ENCODE data around the gene RNF146. TPM values are rescaled to one million over a fixed set of nuclear protein-coding genes. Genes with fewer than 3 reads are reported as not detected.

Gene RNF146
- total and polyA plus RNA-seq, 9 of the 15 experiments (the other 6 are each of a cell fraction or from before 2014, with no cell fraction given) = 8.4 to 30.5 (median 17.5) TPM

DNA sequence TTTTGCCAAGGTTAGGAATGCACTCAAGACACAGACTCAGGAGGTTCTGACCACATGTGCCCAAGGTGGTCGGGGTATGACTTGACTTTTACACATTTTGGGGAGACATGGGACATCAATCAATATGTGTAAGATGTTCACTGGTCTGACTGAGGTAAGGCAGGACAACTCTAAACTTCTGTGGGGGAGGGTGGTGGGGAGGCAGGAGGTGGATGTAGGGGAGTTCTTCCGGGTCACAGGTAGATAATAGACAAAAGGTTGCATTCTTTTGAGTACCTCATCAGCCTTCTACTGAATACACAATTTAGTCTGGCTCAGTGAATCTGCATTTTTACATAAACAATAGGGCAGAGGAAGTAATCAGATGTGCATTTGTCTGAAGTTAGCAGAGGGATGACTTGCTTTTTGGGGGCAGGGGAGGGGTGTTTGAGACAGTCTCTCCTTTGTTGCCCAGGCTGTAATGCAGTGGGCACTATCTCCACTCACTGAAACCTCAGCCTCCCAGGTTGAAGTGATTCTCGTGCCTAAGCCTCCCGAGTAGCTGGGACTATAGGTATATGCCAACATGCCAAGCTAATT lies 65.8 kb downstream of the RNF146 start (continued):
- TF ChIP-seq ZNF398 (CRISPR knock-in tag; IDR thresholded peaks at IDR 0.05) (no peak), NCOA2 (IDR thresholded peaks at IDR 0.05; ENCODE audit: partially characterized antibody in 2 of 2) (no peak), ZC3H4 (CRISPR knock-in tag; IDR thresholded peaks at IDR 0.05; ENCODE audit: borderline replicate concordance) (no peak), HOXB6 (CRISPR knock-in tag; IDR thresholded peaks at IDR 0.05; ENCODE audit: borderline replicate concordance) (no peak), ZNF830 (CRISPR knock-in tag; IDR thresholded peaks at IDR 0.05) (no peak), ZNF561 (CRISPR knock-in tag; conservative IDR thresholded peaks at IDR 0.05) (no peak), TFAP4 (CRISPR knock-in tag; IDR thresholded peaks at IDR 0.05; ENCODE audit: borderline replicate concordance) (no peak), NFXL1 (CRISPR knock-in tag; IDR thresholded peaks at IDR 0.05) (no peak), ZKSCAN3 (CRISPR knock-in tag; IDR thresholded peaks at IDR 0.05) (no peak), NR2C2 (CRISPR knock-in tag; IDR thresholded peaks at IDR 0.05) (no peak), NR2C2 (tag; IDR thresholded peaks at IDR 0.05) (peak; percentile 20; the same call in 1 of the 2 replicates), SMARCB1 (IDR thresholded peaks at IDR 0.05; ENCODE audit: insufficient read length, low read depth) (no peak), ADNP (tag; IDR thresholded peaks at IDR 0.05) (no peak), MAFG (tag; conservative IDR thresholded peaks at IDR 0.05) (peak; percentile 78)
- TF ChIP-seq, protein P1, sequence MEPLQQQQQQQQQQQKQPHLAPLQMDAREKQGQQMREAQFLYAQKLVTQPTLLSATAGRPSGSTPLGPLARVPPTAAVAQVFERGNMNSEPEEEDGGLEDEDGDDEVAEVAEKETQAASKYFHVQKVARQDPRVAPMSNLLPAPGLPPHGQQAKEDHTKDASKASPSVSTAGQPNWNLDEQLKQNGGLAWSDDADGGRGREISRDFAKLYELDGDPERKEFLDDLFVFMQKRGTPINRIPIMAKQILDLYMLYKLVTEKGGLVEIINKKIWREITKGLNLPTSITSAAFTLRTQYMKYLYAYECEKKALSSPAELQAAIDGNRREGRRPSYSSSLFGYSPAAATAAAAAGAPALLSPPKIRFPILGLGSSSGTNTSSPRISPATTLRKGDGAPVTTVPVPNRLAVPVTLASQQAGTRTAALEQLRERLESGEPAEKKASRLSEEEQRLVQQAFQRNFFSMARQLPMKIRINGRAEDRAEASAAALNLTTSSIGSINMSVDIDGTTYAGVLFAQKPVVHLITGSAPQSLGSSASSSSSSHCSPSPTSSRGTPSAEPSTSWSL (CRISPR knock-in tag; IDR thresholded peaks at IDR 0.05; ENCODE audit: borderline replicate concordance) = no peak
- TF ChIP-seq, protein P2, sequence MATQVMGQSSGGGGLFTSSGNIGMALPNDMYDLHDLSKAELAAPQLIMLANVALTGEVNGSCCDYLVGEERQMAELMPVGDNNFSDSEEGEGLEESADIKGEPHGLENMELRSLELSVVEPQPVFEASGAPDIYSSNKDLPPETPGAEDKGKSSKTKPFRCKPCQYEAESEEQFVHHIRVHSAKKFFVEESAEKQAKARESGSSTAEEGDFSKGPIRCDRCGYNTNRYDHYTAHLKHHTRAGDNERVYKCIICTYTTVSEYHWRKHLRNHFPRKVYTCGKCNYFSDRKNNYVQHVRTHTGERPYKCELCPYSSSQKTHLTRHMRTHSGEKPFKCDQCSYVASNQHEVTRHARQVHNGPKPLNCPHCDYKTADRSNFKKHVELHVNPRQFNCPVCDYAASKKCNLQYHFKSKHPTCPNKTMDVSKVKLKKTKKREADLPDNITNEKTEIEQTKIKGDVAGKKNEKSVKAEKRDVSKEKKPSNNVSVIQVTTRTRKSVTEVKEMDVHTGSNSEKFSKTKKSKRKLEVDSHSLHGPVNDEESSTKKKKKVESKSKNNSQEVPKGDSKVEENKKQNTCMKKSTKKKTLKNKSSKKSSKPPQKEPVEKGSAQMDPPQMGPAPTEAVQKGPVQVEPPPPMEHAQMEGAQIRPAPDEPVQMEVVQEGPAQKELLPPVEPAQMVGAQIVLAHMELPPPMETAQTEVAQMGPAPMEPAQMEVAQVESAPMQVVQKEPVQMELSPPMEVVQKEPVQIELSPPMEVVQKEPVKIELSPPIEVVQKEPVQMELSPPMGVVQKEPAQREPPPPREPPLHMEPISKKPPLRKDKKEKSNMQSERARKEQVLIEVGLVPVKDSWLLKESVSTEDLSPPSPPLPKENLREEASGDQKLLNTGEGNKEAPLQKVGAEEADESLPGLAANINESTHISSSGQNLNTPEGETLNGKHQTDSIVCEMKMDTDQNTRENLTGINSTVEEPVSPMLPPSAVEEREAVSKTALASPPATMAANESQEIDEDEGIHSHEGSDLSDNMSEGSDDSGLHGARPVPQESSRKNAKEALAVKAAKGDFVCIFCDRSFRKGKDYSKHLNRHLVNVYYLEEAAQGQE (IDR thresholded peaks at IDR 0.05; ENCODE audit: borderline replicate concordance) = no peak
- TF ChIP-seq, protein P2 (CRISPR knock-in tag; IDR thresholded peaks at IDR 0.05; ENCODE audit: low read depth) = no peak
